Measurements from ENCODE around the gene ZNF525. TPM values are rescaled to one million over a fixed set of nuclear protein-coding genes. Genes with fewer than 3 reads are reported as not detected.

ZNF525 gene
- total and polyA plus RNA-seq, 9 of the 15 experiments (the other 6 are each of a cell fraction or from before 2014, with no cell fraction given) = 1.5 to 12.0 (median 6.7) TPM

DNA sequence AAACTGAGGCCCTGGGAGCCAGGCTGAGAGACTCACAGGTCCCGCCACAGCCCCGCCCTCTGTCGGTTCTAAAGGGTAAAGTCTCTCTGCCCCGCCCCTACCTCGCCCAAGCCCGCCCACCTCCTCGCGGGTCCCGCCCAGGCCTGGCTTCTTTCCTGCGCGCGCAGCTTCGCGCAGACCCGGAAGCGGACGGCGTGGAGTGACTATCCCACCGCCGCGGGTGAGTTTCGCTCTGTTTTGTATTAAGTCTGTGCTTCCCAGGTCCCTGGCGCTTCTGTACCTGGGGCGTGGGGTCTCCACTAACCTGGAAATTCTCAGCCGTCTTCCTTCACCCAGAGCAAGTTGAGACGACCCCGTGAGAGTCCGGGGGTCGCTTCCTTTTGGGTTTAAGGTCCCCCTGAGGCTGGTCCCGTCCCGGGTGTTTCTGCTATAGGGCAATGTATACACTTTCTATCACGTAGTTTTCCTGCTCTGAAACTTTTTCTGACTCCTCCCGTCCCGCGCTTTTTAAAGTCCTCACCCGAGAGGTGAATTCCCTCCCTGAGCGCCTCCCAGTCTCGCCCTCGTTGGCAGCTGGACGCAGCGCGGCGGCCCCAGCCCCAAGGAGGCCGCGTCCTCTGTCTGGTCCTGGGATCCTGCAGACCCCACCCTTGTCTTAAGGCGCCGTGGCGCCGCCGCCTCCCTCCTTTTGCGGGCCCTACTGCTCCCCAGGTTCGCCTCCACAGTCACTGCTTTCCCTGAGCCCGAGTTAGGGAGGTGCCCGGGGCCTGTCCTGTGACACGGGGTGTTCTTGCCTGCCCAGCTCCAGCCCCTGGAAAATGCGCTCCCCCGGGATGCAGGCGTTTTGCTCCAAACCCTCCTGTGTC lies 29.7 kb downstream of the ZNF525 start, which contains the start of gene ZNF765 (continued):
- no peak for TF ChIP-seq ZNF407 (IDR thresholded peaks at IDR 0.05; ENCODE audit: low read depth)
- TF ChIP-seq ADNP (tag; IDR thresholded peaks at IDR 0.05) = no peak
- no peak for TF ChIP-seq CBFA2T3 (IDR thresholded peaks at IDR 0.05)
- TF ChIP-seq, protein P1, sequence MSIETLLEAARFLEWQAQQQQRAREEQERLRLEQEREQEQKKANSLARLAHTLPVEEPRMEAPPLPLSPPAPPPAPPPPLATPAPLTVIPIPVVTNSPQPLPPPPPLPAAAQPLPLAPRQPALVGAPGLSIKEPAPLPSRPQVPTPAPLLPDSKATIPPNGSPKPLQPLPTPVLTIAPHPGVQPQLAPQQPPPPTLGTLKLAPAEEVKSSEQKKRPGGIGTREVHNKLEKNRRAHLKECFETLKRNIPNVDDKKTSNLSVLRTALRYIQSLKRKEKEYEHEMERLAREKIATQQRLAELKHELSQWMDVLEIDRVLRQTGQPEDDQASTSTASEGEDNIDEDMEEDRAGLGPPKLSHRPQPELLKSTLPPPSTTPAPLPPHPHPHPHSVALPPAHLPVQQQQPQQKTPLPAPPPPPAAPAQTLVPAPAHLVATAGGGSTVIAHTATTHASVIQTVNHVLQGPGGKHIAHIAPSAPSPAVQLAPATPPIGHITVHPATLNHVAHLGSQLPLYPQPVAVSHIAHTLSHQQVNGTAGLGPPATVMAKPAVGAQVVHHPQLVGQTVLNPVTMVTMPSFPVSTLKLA (conservative IDR thresholded peaks at IDR 0.05) = peak; percentile 59 to 76
- no peak for TF ChIP-seq BHLHE40 (IDR thresholded peaks at IDR 0.05; ENCODE audit: low read length)
- no peak for TF ChIP-seq ZNF584 (CRISPR knock-in tag; IDR thresholded peaks at IDR 0.05; ENCODE audit: low read depth)
- TF ChIP-seq ETV6 (IDR thresholded peaks at IDR 0.05; ENCODE audit: borderline replicate concordance in 1 of 2, low read depth in 2 of 2, low read length in 1 of 2) = no peak
- TF ChIP-seq ETV6 (CRISPR knock-in tag; IDR thresholded peaks at IDR 0.05; ENCODE audit: borderline replicate concordance) = no peak

Data from K562 (cell line).